Left ventricle myocardium superior (tissue), 1 donor: ENCODE data around the gene PARN. TPM values are rescaled to one million over a fixed set of nuclear protein-coding genes. Genes with fewer than 3 reads are reported as not detected.
A peak's percentile ranks its signal among the peaks of the same experiment; 100 is the strongest.
"Not testable (repeated sequence)": the region's sequence is repeated elsewhere in the genome, so short reads cannot be mapped to it uniquely, and the experiment has no call there.

Experiments used
- ATAC-seq: fragments of 200-7000 bp; cut with Tn5 transposase; one replicate; pipeline ENCODE4 v1.9.1; 2020; ENCODE audit warnings: mild to moderate bottlenecking, moderate library complexity
- DNase-seq: peaks from one replicate; pipeline ENCODE4 v3.0.0-alpha.2; 2020
- intact Hi-C: fragments of 100-400 bp; cut with micrococcal nuclease; formaldehyde crosslinking; loops from one replicate; pipeline ENCODE4 v1.11.0; 2022
- total RNA-seq: library from RNA; stranded (reverse); fragmentation: NEBNext Ultra II Directional; extraction: Animal tissue kit (Norgen Biotek cat#: 25700); gene quantifications from one replicate; pipeline ENCODE4 v1.2.1, GENCODE V29; 2021
- donor health status: DM: no; HTN: yes; CAD: no; lungs with severe emphysema.

Gene PARN
- total RNA-seq, 1 donor from 2014 or later: 17.6 TPM

DNA sequence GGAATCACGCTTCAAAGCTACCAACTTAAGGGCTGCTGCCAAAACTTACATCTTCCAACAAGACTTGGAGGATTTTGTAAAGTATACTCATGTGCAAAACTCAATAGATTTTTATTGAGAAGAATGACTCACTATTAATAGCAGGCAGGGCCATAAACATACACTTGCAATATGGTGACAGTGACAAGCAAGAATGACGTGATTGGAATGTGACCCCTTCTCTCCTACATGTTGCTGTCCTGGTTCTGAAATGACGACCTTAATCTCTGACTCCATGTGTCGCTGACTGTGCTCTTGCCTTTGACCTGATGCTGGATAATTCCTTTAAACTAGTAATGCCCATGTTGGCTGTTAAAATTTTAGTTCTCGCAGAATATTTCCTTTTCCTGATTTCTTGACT is 174.5 kb downstream of the PARN start:
- intact Hi-C loops: no loop called here
- DNase-seq (no peak), ATAC-seq (peak; percentile 56)

DNA sequence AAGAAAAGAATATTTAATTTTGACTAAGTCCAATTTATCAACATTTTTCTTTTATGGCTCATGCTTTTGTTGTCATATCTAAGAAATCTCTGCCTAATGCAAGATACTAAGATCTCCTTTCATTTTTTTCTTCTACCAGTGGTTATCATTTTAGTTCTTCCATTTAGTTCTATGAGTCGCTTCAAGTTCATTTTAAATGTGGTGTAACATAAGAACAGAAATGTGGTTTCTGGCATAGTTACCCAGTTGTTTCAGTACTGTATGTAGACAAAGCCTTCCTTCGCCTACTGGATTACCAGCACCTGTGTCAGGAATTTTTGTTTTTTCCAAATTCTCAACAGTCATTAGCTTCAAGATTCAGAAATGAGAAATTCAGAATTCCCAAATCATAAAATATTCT is 175.7 kb downstream of the PARN start:
- ATAC-seq (no peak), DNase-seq (no peak)
- intact Hi-C loops: no loop called here

DNA sequence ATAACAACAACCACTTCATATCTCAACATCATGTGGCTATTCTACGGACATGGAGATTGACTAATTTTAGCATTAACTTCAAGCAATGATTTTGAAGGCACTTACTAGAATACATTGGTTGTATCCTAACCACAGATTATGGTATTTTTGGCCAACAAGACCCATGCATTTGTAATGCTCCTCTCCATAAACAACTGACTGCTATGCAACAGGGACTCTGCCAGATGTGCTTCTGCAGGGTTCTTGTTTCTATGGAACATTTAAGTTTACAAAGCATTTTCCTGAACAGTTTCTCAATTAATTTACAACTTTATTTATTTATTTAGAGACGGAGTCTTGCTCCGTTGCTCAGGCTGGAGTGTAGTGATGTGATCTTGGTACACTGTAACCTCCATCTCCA is 178.0 kb downstream of the PARN start:
- no peak for ATAC-seq
- intact Hi-C loops: no loop called here

GRCh38 chr16:14450846-14451245 is 179.2 kb downstream of the PARN start:
- intact Hi-C loops: no loop called here
- DNase-seq: no peak
- no peak for ATAC-seq

More for the DNA sequence above, 178.0 kb downstream of the PARN start:
- DNase-seq: no peak

DNA sequence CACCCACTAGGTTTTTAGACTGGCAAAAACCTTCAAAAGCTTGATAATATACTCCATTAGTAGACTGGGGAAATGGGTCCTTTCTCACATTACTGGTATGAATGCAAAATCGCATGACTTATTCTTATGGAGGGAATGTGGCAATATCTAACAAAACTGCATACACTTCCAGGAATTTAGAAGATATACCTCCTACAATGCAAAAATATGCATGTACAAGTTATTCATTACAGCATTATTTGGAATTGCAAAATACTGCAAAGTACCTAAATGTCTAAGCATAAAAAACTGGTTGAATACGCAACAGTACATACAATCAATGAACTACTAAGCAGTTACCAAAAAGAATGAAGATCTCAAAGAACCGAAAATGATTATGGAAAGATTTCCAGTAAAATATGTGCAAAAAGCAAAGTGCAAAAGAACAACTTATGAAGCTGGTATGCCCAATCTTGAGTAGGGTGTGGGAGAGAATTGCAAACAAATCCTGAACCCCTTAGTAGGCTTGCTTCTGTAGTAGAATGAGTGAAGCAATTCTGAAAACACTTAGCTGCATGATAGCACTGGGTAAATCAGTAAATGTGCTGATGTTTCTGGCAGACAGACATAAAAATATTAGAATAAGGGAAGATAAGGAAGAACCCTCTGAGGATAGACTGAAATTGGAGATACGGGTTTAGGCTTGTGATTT is 180.1 kb downstream of the PARN start:
- intact Hi-C loops: no loop called here
- DNase-seq (no peak), ATAC-seq (peak; percentile 20)

GRCh38 chr16:14449334-14449733 is 180.7 kb downstream of the PARN start:
- ATAC-seq (no peak), DNase-seq (no peak)
- intact Hi-C loops: no loop called here

DNA sequence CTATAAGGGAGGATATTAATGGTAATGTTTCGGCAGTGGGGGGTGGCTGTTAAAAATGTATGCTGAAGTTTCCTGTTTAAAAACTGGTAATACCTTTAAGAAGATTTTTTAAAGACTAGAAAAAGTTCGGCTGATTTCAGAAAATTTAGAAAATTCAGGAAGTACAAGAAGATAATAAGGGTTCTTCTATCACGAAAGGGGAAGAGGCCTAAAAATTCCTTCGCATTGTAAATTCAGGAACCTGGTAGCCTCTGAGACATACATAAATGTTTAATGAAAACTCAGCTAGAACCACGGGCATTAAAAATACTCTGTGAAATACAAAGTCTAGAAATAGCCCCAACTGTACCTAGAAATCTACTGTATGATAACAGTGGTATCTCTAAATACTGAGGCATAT is 181.2 kb downstream of the PARN start:
- DNase-seq (no peak), ATAC-seq (no peak)
- intact Hi-C loops: no loop called here

GRCh38 chr16:14447783-14448182 is 182.3 kb downstream of the PARN start:
- DNase-seq: no peak
- no peak for ATAC-seq
- intact Hi-C loops: no loop called here

GRCh38 chr16:14446796-14447195 is 183.3 kb downstream of the PARN start:
- DNase-seq (no peak), ATAC-seq (no peak)
- intact Hi-C loops: no loop called here

DNA sequence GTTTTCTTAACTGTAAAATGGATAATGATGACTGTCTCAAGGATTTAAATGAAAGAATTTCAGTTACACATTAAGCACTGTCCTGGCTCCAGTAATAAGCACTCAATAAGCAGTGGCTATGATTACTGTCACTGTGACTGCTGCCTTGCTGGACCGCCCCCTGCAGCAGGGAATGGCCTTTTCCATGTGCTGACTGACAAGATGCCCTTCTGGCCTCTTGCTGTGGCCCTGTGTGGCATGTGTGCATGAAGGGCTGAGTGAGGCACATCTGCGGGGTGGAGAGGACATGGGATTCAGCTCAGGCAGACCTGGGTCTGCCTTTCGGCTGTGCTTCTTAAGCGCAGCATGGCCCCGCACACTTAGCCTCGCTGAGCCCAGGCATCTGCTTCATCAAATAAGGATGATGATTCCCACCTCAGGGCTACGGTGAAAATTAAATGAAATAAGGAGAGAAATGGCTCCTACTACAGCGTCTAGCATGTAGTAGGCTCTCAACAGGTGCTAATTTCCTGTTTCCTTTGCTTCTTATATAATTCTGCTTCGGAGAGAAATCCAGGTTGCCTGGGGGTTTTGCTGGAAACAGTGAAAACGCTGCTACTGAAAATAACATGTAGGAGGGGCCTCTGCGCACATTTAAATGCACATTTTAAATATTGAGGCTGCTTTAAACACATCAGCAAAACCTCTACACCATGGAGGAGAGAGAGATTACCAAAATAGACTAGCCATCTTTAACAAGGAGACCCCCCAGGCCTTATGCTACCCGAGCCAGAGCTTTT is 183.9 kb downstream of the PARN start:
- ATAC-seq: no peak
- DNase-seq: no peak
- intact Hi-C loops: no loop called here

DNA sequence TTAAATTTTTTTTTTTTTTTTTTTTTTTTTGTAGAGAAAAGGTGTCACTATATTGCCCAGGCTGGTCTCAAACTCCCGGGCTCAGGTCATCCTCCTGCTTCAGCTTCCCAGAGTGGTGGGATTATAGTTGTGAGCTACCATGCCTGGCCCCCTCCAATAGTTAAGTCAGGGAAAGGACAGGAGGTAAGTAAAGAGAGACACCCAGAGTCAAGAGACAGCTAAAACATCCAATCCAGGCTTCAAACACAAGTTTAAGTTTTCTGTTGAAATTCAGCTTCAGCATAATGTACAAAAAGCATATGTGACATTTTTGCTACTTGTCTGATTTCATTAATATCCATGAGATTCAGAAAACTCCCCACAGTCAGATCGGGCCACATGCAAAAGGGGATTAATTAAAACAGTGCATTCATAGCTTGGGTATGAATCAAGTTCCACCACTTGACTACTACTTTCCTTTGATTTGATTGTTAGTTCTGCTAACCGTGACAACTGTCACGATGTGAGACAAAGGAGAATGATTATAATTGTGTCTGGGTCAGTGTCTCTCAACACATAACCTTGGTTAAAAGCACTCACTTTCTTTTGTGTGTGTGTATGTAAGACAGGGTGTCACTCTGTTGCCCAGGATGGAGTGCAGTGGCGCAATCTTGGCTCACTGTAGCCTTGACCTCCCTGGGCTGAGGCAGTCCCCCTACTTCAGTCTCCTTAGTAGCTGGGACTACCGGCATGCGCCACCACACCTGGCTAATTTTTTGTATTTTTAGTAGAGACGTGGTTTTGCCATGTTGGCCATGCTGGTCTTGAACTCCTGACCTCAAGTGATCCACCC is 184.9 kb downstream of the PARN start:
- intact Hi-C loops: no loop called here
- no peak for DNase-seq
- no peak for ATAC-seq

DNA sequence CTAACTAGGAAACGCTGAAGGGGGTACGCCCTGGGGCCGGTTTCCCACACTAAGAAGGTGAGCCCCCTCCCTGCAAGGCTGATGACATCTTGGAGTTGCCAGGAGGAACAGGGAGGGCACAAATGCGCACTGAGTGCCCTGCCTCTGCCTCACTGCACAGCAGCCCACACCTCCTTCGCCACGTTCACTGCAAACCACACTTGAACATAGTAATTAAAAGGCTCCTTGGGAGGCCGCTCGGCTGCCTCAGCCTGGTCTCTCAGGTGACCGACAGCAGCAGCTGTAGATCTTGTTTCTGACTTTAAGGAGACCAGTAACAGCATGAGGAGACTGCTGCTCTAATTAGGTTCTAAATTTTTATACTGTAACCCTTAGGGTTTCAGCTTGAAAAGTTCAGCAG is 188.5 kb downstream of the PARN start:
- ATAC-seq, intact Hi-C loops, DNase-seq: not testable (repeated sequence)

- no peak for ATAC-seq
- intact Hi-C loops: no loop called here
- no peak for DNase-seq
Measured at GRCh38 chr16:14438256-14438655, 191.8 kb downstream of the PARN start.

GRCh38 chr16:14437426-14437825 is 192.6 kb downstream of the PARN start:
- DNase-seq (no peak), ATAC-seq (no peak)
- intact Hi-C loops: no loop called here

- intact Hi-C loops: no loop called here
- DNase-seq: no peak
- peak; percentile 33 for ATAC-seq
Measured at GRCh38 chr16:14436401-14436955, 193.6 kb downstream of the PARN start.

DNA sequence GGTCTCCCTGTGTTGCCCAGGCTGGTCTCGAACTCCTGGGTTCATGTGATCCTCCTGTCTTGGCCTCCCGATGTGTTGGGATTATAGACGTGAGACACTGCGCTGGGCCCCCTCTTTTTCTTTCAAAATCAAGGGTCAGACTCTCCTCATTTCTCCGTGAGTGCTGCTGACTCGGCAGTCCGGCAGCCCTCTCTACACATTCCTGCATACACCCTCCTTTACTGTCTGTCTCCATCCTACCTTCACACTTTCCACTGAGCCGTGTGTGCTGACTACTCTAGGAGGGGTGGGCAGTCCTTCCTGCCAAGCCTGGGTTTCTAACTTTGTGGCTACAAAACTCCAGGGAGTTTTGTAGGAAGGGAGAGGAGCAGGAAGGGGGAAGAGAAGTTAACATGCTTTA is 195.2 kb downstream of the PARN start:
- no peak for ATAC-seq
- intact Hi-C loops: no loop called here
- DNase-seq: no peak

- DNase-seq, intact Hi-C loops, ATAC-seq: not testable (repeated sequence)
Measured at GRCh38 chr16:14428971-14429637, 201.0 kb downstream of the PARN start.

- DNase-seq: no peak
- intact Hi-C loops: no loop called here
- ATAC-seq: no peak
Measured at GRCh38 chr16:14428043-14428442, 202.0 kb downstream of the PARN start.

DNA sequence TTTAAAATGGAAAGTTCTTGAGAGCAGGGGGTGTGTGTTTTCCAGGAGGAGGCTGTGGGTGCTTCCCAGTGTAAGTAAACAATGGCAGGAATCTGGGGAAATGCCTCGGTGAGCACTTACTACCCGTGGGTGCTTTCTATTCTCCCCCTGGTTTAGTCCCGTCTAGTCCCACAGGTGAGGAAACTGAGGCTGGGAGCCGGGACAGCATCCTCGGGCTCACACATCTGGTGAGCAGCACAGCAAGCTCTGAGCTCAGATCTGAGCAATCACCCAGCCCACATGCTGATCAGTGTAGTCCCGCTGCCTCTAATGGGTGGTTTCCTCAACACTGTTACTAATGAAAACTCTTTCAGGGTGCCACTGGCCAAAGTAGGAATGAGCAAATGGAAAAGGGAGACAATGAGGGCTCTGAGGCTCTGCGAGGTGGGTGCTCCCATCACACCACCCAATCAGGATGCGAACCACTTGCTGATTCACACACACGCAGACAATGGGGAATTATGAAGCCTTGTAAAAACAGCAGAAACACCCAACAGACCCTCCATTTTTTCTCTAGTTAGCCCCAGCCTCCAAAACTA is 202.6 kb downstream of the PARN start:
- ATAC-seq: peak; percentile 14
- no peak for DNase-seq
- intact Hi-C loops: no loop called here
